RPMI8226 (cell line): Measurements from ENCODE around the gene GASK1B.

Experiments
- DNase-seq: peaks from one replicate; pipeline ENCODE4 v3.0.0-alpha.2; 2015

Gene GASK1B

GRCh38 chr4:158134222-158134621 is 38.6 kb downstream of the GASK1B start:
- no peak for DNase-seq

GRCh38 chr4:158133551-158133950 is 39.3 kb downstream of the GASK1B start:
- no peak for DNase-seq

GRCh38 chr4:158131027-158131426 is 41.8 kb downstream of the GASK1B start:
- DNase-seq: no peak

- no peak for DNase-seq
These were observed 42.6 kb downstream of the GASK1B start for GRCh38 chr4:158130204-158130603.

- DNase-seq: no peak
These were observed 43.1 kb downstream of the GASK1B start for GRCh38 chr4:158129694-158130093.

GRCh38 chr4:158128540-158128939 is 44.3 kb downstream of the GASK1B start:
- DNase-seq: no peak

- no peak for DNase-seq
These were observed 47.5 kb downstream of the GASK1B start for GRCh38 chr4:158125310-158125709.
